CMK (cell line): ENCODE results near the gene MRPS23.
A peak's percentile ranks its signal among the peaks of the same experiment; 100 is the strongest.
"Not testable (repeated sequence)": the region's sequence is repeated elsewhere in the genome, so short reads cannot be mapped to it uniquely, and the experiment has no call there.

Experiments used
- DNase-seq: peaks from one replicate; pipeline ENCODE4 v3.0.0-alpha.2; 2010; ENCODE audit warnings: low read depth

The MRPS23 gene

GRCh38 chr17:57862694-57863667 lies 13.1 kb upstream of the MRPS23 start:
- DNase-seq, result no peak

- no peak for DNase-seq
Observed at GRCh38 chr17:57861790-57862693, 12.2 kb upstream of the MRPS23 start.

- DNase-seq, result peak; percentile 82
Observed at GRCh38 chr17:57861000-57861789, 11.4 kb upstream of the MRPS23 start.

- DNase-seq, result no peak
Observed at GRCh38 chr17:57860414-57860999, 10.7 kb upstream of the MRPS23 start.

GRCh38 chr17:57859601-57860413 lies 10.0 kb upstream of the MRPS23 start:
- DNase-seq, result no peak

DNA sequence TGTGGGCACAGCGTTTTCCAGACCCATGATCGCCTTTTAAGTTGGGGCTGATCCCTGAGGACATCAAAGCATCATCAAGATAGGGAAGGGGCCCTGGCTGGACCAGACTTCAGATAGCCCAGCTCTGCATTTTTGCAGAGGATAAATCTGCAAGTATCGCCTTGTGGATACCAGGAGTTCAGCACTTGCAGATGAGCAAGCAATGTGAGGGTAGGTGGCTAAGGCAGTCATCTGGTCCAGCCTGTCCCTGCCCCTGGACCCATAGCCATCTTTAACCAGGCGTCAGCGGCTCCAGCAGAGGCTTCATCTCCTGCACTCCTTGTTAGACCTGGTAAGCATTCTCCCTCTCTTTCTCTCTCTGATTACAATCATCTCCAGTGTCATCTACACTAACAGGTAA lies 9.0 kb upstream of the MRPS23 start:
- no peak for DNase-seq

DNA sequence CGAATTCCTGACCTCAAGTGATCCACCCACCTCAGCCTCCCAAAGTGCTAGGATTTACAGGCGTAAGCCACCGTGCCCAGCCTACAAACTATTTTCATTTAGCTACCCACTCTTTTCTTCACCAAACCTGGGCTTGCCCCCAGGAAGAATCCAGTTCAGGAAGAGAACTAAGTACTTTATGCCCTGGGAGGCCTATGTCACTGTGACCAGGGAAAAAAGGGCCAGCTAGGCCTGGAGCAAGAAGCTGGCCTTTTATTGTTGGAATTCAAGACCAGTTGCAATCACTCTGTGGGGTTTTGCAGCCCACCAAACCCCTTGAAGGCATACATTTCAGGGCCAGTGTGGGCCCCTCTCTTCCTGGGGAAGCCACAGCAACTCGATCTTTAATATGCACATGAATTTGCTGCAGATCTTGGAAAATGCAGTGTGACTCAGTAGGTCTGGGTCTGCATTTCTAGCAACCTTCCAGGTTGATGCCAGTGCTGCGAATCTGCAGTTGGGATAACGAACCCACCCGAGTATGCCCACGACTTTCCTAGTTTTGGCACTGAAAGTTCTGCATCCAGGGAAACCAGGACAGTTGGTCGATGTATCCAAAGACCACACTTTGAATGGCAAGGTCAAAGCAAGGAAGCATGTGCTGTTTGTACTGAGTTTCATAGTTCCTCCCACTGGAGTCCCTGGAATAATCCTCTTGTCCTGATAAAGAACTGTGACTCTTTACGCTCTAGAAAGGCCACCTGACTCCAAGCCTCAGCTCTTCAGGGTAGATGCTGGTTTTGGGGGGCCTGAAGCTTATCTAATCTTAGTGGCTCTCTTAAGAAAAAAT lies 7.2 kb upstream of the MRPS23 start:
- no peak for DNase-seq

- no peak for DNase-seq
Observed at GRCh38 chr17:57855391-57856035, 5.7 kb upstream of the MRPS23 start.

DNA sequence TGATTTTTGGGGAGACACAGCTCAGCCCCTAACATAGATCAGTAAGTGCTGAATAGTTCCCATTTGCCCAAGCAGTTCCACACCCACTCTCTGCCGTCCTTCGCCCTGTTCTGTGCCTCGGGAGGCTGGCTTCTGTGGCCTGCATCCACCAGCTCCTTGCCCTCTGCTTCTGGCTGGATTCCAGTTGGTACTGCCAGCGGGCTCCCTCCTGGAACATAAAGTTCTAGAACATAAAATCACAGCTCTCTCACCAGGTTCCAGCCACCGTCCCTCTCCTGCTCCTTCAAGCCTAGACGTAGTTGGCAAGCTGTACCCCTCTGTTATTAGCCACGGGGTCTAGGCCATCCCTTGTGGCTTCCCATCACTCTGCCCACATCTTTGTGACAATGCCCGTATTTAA lies 3.9 kb upstream of the MRPS23 start:
- DNase-seq, result no peak

DNA sequence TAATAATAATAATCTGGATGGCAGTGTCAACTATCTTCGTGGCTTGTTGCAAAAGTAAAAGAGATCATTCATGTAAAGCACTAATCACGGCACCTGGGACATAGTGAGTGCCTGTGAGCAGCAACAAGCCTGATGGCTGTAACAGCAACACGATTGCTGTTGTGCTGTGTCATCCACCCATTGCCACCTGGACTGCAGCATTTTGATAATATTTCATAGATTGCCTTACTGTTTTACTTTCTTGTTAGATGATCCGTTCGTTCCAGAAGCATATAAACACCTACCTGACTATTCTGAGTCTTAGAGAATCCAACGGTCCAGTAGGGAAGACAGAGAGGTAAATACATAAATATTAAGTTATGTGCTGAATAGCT lies 3.1 kb upstream of the MRPS23 start:
- no peak for DNase-seq

DNA sequence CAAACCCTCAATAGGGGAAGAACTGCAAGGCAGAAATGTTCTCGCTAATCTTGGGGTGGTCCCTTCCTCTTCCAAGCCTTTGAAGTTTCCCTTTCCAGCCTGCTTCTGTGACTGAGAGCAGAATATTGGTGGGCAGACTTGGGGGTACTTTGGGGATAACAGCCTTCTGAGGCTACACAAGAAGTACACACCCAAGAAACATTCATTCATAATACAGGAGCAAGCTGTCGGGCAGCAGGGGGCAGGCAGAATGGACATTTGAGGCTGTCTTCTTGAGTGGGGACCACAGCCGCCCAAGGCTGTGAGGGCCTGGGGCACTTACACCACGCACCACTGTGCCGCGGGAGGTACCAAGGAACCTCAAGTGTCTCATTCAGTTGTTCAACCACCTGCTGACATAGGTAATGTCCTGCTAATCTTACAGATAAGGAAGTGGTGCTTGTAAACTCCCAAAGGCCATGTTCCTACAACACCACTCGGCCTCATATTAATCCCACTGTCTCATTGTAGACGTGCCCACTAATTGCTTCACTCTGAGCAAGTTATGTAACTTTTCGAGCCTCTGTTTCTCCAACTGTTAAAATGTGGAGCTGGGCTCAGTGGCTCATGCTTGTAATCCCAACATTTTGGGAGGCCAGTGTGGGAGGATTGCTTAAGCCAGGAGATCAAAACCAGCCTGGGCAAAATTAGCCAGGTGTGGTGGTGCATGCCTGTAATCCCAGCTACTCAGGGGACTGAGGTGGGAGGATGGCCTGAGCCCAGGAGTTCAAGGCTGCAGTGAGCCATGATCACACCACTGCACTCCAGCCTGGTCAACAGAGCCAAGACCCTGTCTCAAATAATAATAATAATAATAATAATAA lies 2.5 kb upstream of the MRPS23 start:
- no peak for DNase-seq

GRCh38 chr17:57849163-57849873 lies 526 bp downstream of the MRPS23 start:
- no peak for DNase-seq

DNA sequence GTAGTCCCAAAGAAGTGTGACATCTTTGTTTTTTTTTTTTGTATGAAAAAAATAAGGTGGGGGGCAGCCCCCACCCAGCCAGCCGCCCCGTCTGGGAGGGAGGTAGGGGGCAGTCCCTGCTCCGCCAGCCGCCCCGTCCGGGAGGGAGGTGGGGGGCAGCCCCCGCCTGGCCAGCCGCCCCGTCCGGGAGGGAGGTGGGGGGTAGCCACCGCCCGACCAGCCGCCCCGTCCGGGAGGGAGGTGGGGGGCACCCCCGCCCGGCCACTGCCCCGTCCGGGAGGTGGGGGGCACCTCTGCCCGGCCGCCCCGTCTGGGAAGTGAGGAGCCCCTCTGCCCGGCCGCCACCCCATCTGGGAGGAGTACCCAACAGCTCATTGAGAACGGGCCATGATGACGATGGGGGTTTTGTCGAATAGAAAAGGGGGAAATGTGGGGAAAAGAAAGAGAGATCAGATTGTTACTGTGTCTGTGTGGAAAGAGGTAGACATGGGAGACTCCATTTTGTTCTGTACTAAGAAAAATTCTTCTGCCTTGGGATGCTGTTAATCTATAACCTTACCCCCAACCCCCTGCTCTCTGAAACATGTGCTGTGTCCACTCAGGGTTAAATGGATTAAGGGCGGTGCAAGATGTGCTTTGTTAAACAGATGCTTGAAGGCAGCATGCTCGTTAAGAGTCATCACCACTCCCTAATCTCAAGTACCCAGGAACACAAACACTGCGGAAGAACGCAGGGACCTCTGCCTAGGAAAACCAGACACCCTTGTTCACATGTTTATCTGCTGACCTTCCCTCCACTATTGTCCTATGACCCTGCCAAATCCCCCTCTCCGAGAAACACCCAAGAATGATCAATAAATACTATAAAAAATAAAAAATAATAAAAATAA lies 3.5 kb downstream of the MRPS23 start:
- not testable (repeated sequence) for DNase-seq

DNA sequence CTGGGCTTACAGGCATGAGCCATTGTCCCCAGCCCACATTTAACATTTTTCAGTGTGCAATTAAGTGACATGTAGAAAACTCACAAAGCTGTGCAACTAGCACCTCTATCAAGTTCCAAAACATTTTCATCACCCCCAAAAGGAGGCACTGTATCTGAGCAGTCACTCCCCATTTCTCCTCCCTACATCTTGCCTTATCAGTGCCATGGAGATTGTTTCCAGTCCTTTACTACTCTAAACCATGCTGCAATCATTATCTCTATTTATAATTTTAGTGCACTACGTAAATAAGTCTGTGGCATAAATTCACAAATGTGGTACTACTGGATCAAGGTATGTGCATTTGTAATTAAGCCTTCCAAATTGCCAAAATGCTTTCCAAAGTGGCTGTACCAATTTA lies 7.6 kb downstream of the MRPS23 start:
- no peak for DNase-seq

DNA sequence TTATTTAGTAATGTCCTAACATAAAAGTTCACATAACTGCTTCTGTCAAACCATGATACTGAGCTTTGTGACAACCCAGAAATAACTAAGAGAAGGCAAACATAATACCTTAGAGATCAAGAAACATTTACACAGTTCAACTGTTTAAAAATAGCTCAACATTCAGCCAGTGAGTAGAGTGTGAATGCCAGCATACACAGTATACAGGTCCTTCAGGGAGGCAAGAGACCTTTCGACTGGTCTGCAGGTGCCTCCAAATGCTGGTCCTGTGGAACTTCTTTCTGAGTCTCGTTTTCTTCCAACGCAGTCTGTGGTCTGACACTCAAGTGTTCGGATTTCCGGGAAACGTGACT lies 10.3 kb downstream of the MRPS23 start:
- no peak for DNase-seq

GRCh38 chr17:57838857-57839570 lies 10.8 kb downstream of the MRPS23 start:
- no peak for DNase-seq
